ENCODE measurements around the gene LAD1.
A peak's percentile ranks its signal among the peaks of the same experiment; 100 is the strongest.

The LAD1 gene

GRCh38 chr1:201397675-201398074 lies 1.4 kb downstream of the LAD1 start:
- no peak for DNase-seq
- in situ Hi-C loops (cut with HindIII; ENCODE audit: low pct_ligation_motif_present, low pct_unique_long_range_greater_than_20kb, low sequenced_read_pairs) = no loop called here

GRCh38 chr1:201396861-201397464 lies 2.2 kb downstream of the LAD1 start:
- DNase-seq = peak; percentile 88
- in situ Hi-C loops (cut with HindIII; ENCODE audit: low pct_ligation_motif_present, low pct_unique_long_range_greater_than_20kb, low sequenced_read_pairs) = no loop called here

DNA sequence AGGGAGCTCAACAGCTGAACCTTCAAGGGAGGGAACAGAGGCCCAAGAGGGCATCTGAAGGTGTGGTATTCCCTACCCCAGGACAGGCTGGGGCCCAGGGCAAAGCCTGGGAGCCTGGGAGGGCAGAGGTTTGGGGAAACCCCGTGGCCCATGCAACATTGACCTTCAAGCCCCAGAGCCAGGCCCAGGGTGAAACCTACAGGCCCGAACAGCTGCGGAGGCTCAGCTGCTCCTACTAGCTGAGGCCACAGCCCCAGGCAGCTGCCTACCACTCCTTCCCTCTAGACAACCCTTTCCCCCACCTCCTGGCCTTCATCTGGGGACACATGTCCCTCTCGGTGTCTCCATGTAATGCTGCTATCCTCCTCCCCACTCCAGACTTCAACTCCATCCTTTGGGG lies 3.2 kb downstream of the LAD1 start:
- DNase-seq = no peak
- in situ Hi-C loops (cut with HindIII; ENCODE audit: low pct_ligation_motif_present, low pct_unique_long_range_greater_than_20kb, low sequenced_read_pairs) = no loop called here

- DNase-seq = no peak
- in situ Hi-C loops (cut with HindIII; ENCODE audit: low pct_ligation_motif_present, low pct_unique_long_range_greater_than_20kb, low sequenced_read_pairs) = no loop called here
These were observed 4.5 kb downstream of the LAD1 start for GRCh38 chr1:201394591-201394990.

DNA sequence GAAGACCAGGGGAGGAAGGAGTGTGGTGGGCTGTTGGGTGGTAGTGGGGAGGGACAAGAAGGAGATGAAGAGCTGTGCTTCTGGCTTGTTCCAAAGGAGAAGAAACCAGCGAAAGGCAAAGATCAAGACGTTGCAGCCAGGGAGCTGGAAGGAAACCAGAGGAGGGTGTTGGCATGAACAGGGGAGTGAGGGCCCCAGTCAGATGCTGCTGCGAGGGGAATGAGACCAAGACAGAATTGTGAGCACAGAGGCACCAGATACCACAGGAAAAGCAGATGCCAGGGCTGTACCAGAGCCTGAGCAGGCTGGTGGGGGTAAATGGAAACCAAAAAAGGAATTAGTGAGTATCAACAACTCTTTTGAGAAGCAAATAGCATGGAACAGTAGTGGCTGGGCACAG lies 6.0 kb downstream of the LAD1 start:
- in situ Hi-C loops (cut with HindIII; ENCODE audit: low pct_ligation_motif_present, low pct_unique_long_range_greater_than_20kb, low sequenced_read_pairs) = no loop called here
- DNase-seq = no peak

- in situ Hi-C loops (cut with HindIII; ENCODE audit: low pct_ligation_motif_present, low pct_unique_long_range_greater_than_20kb, low sequenced_read_pairs) = no loop called here
These were observed 7.2 kb downstream of the LAD1 start for GRCh38 chr1:201391651-201392511.

DNA sequence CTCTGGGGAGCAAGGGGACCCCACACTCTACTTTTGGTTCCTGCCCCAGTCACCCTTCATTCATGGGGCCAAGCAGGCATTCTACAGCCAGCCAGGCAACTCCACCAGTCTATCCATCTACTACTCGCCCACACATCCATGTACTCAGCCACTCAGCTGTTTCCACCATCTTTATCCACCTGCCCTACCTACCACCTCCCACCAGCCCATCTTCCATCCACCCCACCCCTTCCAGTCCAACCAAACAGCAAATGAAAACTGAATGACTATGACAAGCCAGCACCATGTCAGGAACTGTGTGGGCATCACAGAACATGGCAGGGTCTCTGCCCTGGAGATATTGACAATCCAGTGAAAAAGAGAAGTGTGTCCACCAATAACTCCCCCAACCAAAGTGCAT lies 7.9 kb downstream of the LAD1 start:
- no peak for DNase-seq
- in situ Hi-C loops (cut with HindIII; ENCODE audit: low pct_ligation_motif_present, low pct_unique_long_range_greater_than_20kb, low sequenced_read_pairs) = no loop called here

More at GRCh38 chr1:201391651-201392511, 7.2 kb downstream of the LAD1 start:
- no peak for DNase-seq

DNA sequence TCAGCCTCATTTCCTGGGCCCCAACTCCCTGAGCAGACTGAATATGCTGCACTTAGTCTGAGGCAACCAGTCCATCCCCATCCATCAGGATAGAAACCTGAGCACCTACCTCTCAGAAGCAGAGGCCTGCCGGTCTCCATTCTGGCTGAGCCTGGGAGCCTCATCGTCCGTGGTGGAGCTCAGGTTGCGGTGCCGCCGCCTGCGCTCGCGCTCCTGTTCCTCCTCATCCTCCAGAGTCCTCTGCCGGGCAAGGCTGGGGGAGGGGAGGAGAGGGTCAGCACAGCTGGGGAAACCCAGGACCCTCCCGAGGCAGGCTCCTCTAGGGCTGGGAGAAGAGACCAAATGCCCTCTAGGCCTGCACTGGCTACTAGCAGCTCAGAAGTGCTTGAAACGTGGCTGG lies 10.1 kb downstream of the LAD1 start:
- no peak for DNase-seq
- in situ Hi-C loops (cut with HindIII; ENCODE audit: low pct_ligation_motif_present, low pct_unique_long_range_greater_than_20kb, low sequenced_read_pairs) = no loop called here

DNA sequence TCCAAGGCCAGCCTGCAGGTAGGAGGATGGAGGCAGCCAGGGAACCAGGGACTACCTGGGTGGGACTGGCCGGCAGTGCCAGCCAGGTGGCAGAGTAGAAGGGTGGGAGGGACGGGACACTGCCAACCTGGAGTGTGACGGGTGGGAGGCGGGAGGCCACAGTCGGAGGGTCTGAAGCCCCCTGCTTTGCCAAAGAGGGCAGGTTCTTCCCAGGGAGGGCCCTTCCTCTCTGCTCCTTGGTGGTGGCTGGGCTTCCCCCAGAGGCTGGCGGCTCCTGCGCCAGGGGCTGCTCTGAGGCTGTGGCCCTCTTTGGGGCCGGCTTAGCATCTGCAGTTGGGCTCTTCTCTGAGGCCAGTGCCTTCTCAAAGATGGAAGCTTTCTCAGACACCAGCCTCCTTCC lies 12.9 kb downstream of the LAD1 start:
- DNase-seq = no peak

GRCh38 chr1:201385299-201385891 lies 13.7 kb downstream of the LAD1 start:
- peak; percentile 70 for DNase-seq

More for the DNA sequence above, 12.9 kb downstream of the LAD1 start:
- in situ Hi-C loops (cut with HindIII; ENCODE audit: low pct_ligation_motif_present, low pct_unique_long_range_greater_than_20kb, low sequenced_read_pairs) = no loop called here

GRCh38 chr1:201384406-201384782 lies 14.7 kb downstream of the LAD1 start:
- in situ Hi-C loops (cut with HindIII; ENCODE audit: low pct_ligation_motif_present, low pct_unique_long_range_greater_than_20kb, low sequenced_read_pairs) = no loop called here
- DNase-seq = no peak

More at GRCh38 chr1:201385299-201385891, 13.7 kb downstream of the LAD1 start:
- in situ Hi-C loops (cut with HindIII; ENCODE audit: low pct_ligation_motif_present, low pct_unique_long_range_greater_than_20kb, low sequenced_read_pairs) = no loop called here

DNA sequence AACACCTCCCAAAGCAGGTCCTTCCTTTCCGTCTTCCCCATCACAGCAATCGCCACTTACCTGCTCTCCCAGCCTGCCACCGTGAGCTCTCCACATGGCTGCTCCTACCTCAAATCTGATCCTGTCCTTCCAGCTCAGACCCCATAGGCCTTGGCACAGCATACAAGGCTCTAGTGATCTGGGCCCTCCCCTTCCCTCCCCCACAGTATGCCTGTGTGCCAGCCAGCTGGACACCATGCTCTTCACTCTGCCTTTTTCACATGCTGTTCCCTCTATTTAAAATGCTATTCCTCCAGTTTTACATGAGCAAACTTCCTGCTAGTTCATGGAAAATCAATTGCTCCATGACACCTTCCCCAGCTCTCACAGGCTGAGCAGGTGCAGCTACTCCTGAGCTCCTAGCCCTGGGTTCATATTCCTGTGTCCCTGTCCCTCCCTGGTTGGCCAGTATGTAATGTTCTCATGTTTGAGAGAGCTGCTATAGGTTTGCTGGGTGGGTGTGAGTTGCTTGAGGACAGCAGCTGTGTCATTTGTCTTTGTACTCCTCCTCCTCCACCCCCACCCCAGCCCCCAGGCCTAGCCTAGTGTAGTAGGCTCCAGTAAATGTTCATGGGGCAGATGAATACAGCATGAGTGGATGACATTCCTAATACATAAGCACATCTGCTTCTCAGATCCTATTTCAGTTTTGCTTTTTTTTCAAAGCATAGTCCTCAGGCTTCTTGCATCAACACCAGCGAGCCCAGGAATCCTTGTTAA lies 15.3 kb downstream of the LAD1 start:
- DNase-seq = peak; percentile 51
- in situ Hi-C loops (cut with HindIII; ENCODE audit: low pct_ligation_motif_present, low pct_unique_long_range_greater_than_20kb, low sequenced_read_pairs) = no loop called here

DNA sequence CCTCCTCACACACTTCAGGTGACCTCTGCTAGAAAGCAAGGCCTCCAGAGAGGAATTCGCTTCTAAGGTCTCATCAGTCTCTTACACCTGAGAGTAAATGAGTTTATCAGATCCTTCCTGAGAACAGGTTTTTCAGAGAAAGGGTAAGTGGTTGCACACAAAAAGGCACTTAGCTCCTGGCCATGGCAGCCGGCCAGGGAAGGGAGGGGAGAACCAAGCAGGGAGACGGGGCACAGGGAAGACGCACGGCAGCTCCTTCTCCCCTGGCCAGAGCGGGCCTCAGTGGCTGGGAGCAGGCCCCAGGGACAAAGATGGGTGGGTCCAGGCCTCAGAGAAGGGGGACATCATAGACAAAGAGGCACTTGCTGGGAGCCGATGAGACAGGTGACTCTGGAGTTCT lies 18.0 kb downstream of the LAD1 start:
- in situ Hi-C loops (cut with HindIII; ENCODE audit: low pct_ligation_motif_present, low pct_unique_long_range_greater_than_20kb, low sequenced_read_pairs) = no loop called here
- no peak for DNase-seq

- DNase-seq = no peak
- in situ Hi-C loops (cut with HindIII; ENCODE audit: low pct_ligation_motif_present, low pct_unique_long_range_greater_than_20kb, low sequenced_read_pairs) = no loop called here
These were observed 19.3 kb downstream of the LAD1 start for GRCh38 chr1:201379733-201380242.

DNA sequence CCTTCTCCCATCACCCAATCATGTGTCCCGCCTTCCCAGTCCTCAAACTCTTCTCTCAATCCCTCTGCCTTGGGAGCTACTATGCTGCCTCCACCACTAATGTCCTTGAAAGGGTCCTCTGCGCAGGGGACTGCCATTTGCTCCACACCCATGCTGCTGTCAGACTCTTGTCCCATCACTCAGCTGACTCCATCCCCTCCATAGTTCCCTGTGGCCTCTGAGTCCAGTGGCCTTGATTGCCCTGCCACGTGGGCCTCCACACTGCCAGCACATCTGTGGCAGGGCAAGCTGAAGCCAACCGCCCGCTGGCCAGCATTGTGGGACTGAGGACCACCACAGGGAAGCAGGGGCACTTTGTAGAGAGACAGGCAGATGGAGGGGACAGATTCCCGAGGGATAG lies 20.3 kb downstream of the LAD1 start:
- no peak for DNase-seq
- in situ Hi-C loops (cut with HindIII; ENCODE audit: low pct_ligation_motif_present, low pct_unique_long_range_greater_than_20kb, low sequenced_read_pairs) = no loop called here

GRCh38 chr1:201377611-201378092 lies 21.5 kb downstream of the LAD1 start, which contains the start of gene TNNT2:
Gene TNNT2 (minus strand): TSS chr1:201377680. CDS start chr1:201373254, 4,426 bp downstream.
- DNase-seq = no peak
- in situ Hi-C loops (cut with HindIII; ENCODE audit: low pct_ligation_motif_present, low pct_unique_long_range_greater_than_20kb, low sequenced_read_pairs) = no loop called here

- DNase-seq = peak; percentile 72
- in situ Hi-C loops (cut with HindIII; ENCODE audit: low pct_ligation_motif_present, low pct_unique_long_range_greater_than_20kb, low sequenced_read_pairs) = no loop called here
These were observed 22.4 kb downstream of the LAD1 start for GRCh38 chr1:201376464-201377374.

DNA sequence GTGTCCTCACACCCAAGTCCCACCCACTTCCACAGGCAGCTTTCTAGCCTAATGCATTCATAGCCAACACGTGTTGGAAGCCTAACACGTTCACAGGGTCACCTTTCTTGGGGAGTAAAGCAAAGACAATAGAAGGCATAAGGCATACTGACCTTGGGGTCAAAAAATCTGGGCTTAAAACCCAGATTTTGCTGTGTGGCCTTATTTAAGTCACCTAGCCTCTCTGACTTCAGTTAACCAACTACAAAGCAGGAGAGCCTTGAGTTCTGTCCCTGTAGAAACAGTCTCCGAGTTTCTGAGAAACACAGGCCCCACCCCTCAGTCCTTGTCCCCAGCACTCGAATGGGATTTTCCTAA lies 23.0 kb downstream of the LAD1 start:
- in situ Hi-C loops (cut with HindIII; ENCODE audit: low pct_ligation_motif_present, low pct_unique_long_range_greater_than_20kb, low sequenced_read_pairs) = no loop called here
- no peak for DNase-seq
